HG02973 (cell line): ENCODE results near the gene RGP1.

Experiments
- ATAC-seq: cut with Tn5 transposase; IDR thresholded peaks from one replicate; pipeline ENCODE4 v1.9.1; 2021; ENCODE audit warnings: moderate library complexity; ENCODE audit not compliant: unreplicated experiment

RGP1 gene

GRCh38 chr9:35801328-35802128 lies 52.4 kb downstream of the RGP1 start:
- ATAC-seq = no peak

GRCh38 chr9:35806101-35806500 lies 57.0 kb downstream of the RGP1 start:
- ATAC-seq = no peak
